Measurements from ENCODE around the gene GDPD2. TPM values are rescaled to one million over a fixed set of nuclear protein-coding genes. Genes with fewer than 3 reads are reported as not detected.
A peak's percentile ranks its signal among the peaks of the same experiment; 100 is the strongest.
"Not testable (repeated sequence)": the region's sequence is repeated elsewhere in the genome, so short reads cannot be mapped to it uniquely, and the experiment has no call there.

Gene GDPD2, protein sequence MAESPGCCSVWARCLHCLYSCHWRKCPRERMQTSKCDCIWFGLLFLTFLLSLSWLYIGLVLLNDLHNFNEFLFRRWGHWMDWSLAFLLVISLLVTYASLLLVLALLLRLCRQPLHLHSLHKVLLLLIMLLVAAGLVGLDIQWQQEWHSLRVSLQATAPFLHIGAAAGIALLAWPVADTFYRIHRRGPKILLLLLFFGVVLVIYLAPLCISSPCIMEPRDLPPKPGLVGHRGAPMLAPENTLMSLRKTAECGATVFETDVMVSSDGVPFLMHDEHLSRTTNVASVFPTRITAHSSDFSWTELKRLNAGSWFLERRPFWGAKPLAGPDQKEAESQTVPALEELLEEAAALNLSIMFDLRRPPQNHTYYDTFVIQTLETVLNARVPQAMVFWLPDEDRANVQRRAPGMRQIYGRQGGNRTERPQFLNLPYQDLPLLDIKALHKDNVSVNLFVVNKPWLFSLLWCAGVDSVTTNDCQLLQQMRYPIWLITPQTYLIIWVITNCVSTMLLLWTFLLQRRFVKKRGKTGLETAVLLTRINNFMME
- total RNA-seq: not detected

DNA sequence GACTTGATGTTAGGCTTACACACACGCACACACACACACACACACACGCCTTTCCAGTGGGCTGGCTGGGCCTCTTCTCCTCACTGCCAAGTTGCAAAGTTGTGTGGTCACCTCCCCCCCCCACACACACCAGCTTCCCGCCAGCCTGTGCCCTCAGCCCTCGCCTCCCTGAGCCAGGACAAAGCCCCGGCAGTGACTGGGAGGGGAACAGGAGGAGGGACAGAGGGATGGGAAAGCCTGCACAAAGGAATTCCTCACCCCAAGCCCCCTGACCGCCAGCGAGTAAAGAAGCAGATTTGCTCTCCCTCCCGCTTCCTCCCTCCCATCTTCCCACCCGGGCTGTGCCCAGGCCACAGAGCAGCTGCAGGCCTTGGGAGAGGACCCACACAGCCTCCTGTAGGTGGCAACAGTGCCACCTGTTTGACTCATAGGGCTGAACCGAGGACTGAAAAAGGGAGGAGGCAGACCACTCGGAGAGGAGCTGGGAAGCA is at the start of gene GDPD2:
TSS of gene GDPD2 (plus strand) at position 464 of the 491 bp plus-strand sequence. CDS start 1,671 bp downstream, outside the sequence.
- no peak for DNase-seq

DNA sequence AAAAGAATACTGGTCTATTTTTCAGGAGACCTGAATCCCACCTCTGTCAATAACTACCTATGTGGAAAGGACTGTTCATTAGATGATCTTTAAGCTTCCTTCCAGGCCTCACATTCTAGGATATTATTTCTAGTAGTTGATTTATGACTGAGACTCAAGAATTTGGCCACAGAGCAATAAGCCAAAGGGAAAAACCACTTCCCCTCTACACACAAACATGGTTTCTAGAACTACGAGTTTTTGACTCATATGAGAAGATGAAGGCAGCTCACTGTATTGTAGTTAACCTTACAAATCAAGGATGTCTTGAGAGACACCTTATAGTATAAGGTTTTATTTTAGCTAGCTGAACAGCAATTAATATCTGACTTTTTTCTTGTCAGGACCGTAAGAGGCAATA is 36.9 kb upstream of the GDPD2 start:
- DNase-seq: no peak

DNA sequence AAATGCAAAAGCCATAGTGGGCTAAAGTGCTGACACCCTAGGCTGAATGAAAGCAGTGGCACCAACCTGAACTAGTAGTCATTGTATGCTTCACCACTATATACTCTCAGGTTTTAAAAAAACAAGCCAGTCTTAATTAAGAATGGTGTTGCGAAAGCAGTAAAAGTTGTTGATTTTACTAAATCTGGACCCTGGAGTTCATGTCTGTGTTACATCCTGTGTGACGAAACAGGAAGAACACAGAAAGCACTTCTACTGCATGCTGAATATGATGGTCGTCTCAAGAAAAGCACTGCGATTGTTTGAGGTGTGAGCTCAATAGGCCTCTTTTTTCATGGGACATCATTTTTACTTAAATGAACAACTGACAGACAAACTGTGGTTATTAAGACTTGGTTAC is 24.2 kb upstream of the GDPD2 start:
- no peak for DNase-seq

DNA sequence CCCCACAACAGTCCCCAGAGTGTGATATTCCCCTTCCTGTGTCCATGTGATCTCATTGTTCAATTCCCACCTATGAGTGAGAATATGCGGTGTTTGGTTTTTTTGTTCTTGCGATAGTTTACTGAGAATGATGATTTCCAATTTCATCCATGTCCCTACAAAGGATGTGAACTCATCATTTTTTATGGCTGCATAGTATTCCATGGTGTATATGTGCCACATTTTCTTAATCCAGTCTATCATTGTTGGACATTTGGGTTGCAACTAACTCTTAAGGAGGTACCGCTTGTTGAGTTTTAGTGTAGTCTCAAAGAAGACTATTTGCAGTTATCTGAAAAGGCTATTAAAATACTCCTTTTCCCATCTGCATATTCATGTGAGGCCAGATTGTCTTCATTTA is 22.9 kb upstream of the GDPD2 start:
- DNase-seq: not testable (repeated sequence)

DNA sequence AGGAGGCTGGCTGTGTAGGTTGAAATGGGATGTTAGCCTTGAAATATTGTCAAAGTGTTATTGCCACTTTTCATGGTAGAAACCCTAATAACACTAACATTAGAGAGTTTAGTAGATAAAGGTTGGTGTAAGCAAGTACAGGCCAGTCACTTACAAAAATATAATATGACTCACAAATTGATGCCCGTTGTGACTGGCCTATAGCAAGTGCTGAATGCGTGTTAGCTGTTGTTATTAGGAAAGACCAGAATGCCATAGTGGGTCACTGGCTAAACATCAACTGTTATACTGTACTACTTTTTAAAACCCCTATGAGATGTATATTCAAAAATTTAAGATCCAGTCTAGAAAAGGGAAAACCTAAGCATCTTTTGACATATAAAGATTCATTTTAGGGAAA is 20.4 kb upstream of the GDPD2 start:
- DNase-seq: no peak

DNA sequence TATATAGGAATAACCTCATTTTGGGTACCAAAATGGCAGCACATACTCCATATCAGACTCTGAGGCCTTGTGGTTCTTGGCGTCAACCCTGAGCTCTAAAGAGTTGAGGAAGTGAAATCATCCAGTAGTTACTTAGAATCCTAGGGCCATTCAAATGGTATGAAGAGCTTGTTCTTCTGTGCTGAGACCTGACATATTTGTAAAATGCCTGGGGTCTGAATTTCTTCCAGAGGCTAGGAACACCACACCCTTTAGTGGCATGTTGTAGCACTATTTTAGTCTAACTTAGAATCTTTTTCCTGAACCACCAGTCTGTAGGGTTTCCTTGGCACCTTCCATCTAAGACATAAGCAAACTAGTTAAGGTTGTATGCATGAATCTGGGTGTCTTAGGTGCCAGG is 18.1 kb upstream of the GDPD2 start:
- DNase-seq: no peak

DNA sequence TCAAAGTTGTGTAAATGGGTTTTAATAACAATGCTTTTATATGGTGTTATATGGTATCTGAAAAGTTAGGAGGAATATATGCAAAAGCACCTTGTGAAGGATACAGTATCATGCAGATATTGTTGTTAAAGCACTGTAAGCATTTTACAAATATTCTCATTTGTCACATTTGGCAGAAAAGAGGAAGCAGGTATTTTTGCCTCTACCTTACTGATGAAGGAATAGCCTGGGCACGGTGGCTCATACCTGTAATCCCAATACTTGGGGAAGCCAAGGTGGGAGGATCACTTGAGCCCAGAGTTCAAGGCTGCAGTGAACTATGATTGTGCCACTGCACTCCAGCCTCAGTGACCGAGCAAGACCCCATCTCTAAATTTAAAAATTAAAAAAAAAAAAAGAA is 12.2 kb upstream of the GDPD2 start:
- DNase-seq: no peak

DNA sequence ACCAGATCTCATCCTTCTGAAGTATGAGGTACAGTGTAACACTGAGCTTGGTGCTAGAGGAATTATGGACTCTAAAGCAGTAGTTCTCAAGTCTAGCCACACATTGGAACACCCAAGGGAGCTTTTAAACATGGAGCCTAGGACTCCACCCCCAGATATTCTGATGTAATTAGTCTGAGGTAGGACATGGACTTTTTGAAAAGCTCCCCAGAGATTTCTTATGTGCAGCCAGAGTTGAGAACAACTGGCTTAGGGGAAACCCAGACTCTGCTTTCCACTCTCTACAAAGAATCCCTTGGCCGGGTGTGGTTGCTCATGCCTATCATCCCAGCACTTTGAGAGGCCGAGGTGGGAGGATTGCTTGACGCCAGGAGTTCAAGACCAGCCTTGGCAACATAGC is 11.6 kb upstream of the GDPD2 start:
- DNase-seq: no peak

DNA sequence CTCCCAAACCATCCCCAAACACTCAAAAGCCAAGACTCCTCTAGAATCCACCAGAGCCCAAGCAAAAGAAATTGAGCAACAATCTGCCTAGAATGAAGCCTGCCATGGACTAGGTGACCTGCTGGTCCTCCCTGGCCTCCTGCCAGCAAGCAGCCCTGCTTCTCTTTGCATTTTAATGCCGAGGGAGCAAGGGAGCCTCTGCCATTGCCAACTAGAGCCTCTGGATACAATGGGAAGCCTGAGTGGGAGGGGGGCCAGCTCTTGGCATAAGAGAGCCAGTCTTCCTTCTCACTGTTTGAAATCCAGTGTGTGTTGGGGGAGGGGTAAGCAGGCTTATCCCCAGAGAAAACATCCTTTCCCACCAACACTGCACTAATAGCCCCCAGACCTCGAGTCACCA is 1.5 kb upstream of the GDPD2 start:
- DNase-seq: no peak

DNA sequence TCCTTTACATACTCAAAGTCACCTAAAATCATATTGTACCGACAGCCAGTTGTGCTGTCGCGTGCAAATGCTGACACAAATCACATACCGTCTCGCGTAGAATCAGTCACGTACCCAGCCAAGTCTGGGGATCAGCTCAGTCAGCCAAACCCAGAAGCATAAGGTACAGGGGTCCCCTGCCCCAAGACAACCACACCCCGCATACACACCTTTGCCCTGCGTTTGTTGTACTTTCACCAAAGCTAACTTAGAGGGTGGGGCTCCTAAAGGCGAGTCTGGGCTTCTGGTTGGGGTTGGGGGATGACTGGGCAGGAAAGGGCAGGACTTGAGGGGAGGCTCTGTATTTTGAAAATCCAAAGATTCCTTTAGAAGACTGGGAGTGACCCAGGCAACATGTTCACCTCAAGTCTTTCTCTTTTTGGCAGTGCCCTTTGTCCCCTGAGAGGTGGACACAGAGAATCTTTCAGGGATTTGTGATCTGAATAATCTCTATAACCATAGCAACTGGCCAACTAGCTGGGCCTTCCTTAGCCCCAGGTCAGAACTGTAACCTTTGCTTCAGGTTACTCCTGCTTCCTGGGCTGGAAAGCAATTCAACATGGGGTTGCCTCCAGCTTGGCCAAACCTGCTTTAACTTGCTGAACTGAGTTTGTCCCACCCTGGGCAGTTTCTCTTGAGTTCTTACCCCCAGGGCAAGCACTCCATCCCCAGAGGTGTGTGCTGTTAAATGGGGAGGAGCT is 992 bp downstream of the GDPD2 start:
- no peak for DNase-seq

DNA sequence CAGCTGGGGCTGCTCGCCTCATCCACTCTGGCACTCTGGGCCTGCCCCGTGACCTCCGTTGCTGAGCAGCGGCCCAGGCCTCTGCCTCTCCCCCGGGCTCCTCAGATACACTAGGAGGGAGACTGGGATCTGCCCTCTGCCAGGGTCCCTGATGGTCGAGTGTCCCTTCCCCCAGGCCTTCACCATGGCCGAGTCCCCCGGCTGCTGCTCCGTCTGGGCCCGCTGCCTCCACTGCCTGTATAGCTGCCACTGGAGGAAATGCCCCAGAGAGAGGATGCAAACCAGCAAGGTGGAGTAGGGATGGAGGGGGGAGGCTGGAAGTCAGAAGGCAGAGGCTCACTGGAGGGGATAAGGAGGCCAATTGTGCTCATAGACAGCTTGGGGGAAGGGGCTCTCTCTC is 1.7 kb downstream of the GDPD2 start:
- no peak for DNase-seq

DNA sequence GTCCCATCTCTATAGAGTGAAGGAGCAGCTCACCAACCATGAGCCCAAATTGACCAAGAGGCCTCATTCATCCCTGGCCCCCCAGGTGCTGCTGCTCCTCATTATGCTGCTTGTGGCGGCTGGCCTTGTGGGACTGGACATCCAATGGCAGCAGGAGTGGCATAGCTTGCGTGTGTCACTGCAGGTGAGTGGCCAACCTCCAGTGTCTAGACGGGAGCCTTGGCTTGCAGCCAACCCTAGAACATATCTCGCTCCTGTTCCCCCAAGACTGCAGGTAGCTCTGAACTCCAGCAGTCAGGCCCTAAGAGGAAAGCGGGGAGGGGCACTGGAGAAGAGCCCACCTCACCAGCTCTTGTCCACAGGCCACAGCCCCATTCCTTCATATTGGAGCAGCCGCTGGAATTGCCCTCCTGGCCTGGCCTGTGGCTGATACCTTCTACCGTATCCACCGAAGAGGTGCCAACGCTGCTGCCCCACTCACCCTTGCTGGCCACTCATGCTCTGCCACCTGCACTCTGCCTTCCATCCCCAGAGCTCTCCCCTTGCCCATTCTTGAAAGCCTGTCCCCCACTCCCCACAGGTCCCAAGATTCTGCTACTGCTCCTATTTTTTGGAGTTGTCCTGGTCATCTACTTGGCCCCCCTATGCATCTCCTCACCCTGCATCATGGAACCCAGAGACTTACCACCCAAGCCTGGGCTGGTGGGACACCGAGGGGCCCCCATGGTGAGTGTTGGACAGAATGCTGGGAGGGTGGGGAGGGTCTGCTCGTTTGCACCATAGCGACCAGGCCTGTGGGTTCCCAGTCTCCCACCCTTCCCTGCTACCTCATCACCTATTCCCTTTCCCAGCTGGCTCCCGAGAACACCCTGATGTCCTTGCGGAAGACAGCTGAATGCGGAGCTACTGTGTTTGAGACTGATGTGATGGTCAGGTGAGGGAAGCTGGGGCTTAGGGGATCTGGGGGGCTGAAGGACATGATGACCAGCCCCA is 3.5 kb downstream of the GDPD2 start:
- DNase-seq: no peak

DNA sequence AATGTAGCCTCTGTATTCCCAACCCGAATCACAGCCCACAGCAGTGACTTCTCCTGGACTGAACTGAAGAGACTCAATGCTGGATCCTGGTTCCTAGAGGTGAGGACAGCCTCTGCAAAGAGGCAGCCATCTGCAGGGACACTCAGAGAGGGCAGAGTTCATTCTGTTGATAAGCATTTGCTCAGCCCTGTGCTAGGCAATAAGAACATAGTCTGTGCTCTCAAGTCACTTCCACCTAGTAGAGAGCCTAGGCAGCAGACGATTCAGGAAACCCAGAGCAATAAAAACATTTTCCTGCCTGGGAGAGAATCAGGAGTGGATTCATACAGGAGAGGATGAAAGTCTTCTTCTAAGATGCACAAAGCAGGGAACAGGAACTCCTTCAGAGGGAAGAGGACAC is 4.3 kb downstream of the GDPD2 start:
- DNase-seq: no peak

DNA sequence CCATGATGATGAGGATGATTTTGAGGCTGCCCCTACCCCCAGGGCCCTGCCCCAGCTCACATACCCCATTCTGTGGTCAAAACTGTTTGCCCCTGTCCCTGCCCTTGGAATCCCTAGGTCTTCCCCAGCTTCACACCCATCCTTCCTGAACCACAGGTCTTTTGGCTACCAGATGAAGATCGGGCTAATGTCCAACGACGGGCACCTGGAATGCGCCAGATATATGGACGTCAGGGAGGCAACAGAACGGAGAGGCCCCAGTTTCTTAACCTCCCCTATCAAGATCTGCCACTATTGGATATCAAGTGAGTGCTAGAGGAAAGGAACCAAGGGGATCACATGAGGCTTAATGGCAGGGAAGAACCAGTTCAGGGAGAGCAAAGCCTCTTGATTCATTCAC is 6.6 kb downstream of the GDPD2 start:
- DNase-seq: no peak

DNA sequence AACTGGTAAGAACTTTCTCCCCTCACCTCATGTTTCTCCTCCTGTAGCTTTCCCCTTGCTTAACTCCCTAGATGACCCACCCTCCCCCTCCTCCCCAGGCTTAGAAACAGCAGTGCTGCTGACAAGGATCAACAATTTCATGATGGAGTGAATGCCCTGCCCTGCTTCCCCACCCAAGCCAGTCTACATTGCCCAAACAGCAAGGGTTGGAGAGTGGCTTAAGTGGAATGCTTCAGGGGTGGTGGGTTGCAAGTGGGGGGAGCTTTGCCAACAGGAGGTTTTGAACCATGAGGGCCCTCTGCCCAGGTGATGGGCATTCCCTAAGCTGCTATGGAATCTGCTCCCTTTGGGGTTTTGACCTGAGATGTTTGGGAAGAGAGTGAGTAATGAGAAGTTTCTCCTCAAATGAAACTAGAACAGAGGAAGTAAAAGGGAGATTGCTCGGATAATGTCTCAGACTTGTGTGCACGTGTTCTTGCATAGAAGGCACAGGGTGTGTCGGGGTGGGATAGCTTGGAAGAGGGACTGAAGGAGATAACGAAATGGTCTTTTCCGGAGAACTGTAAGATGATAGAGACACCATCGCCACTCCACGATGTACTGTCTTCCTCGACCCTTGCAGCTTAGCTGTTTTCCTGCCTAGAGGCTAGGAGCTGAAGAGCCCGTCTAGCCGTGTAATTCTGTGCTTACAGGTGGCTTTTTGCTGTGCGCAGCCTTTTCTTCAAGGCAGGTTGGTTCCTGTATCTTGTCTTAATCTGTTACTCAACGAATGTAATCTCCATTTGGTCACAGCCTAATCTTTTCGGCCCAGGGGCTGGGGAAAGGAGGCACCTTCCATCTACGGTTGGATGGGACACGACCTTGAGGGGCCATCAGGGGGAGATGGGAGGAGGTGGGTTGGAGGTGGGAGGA is 10.1 kb downstream of the GDPD2 start:
- DNase-seq: no peak

DNA sequence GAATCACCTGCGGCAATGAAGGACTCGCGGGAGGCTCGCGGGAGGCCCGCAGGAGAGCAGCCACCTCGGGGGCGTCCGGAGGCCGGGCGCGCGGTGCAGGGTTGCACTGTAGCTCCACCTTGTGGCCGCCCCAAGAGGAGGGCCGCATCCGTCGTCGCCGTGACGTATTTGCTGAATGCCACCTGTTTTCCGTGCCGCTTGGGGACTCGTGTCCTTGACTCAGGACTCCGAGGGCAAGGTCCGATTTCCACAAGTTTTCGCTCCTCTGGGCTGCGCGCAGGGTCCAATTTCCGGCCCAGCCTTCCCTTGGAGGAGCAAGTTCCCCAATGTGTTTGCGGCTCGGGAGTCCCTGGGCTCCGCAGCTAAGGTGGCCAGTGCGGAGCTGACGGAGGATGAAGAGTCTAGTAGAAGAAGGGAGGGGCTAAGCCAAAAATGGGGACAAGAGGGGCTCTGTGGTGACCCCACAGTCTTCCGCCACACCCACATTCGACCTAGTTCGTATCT is 10.8 kb downstream of the GDPD2 start:
- peak; percentile 65 for DNase-seq

DNA sequence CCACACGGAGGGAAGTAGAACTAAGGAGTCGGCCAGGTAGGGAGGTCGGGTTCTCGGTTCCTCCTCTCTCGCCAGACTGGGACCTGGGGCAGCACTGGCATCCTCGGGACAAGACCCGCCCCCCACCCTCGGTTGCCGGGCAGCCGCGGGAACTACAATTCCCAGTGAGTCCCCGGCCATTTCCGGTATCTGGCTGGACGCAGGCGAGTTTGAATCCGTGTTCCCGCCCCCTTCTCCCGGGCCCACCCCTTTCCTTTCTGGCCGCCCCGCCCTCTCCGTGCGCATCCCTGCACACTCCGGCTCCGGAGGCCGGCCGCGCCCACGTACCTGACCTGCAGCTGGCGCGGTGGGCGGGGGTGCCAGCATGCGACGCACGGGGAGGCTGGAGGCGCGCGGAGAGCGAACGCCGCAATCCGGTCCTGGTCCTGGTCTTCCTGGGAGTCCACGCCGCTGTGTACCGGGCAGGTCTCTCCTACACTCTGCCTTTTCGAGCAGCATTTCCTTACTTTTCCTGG is 11.3 kb downstream of the GDPD2 start:
- DNase-seq: peak; percentile 34

DNA sequence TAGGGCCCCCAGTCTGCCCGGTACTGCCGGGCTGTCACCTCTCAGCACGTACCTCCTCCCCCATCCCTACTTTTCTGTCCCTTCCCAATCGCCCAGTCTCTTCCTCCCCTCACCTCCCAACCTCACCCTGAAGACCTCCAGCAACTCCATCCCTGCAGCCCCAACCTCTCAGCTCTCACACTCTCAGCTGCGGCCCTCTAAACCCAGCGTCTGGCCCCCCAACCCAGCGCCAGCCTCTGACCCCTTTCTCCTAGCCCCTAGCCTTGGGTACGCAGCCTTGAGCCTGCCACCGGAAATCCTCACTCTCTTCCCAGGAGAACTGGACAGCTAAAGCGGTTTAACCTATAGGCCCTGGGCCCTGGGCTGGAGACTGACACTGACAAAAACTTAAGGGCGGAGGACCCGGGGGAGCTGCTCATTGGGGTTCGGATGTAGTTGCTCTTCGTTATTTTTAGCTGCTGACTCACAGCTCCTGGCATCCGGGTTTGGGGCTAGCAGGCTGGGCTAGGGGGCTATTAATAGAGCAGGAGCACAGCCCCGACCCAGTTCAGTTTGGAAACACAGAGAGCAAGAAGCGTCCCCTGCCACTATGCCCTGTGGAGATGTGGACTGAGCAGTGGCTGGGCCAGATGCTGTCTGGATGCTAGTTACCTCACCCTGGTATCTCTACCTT is 11.9 kb downstream of the GDPD2 start:
- no peak for DNase-seq

DNA sequence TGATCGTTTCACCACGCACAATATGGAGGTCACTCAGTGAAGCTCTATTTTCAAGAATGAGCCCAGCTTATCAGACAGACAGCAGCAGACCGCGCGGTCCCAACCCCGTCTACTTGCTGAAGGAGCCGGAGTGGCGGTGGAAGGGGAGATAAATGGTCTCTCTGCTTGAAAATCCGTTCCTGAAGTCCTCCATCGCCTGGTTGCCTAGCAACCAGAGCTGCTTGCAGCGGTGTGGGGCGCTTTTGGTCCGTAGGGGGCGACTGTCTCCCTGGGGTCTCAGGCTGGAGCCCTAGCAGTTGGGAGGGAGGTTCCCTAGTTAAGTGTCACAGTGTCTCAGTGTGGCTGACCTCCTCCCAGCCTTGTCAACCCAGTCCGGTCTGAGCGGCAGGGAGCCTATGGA is 13.2 kb downstream of the GDPD2 start:
- no peak for DNase-seq

DNA sequence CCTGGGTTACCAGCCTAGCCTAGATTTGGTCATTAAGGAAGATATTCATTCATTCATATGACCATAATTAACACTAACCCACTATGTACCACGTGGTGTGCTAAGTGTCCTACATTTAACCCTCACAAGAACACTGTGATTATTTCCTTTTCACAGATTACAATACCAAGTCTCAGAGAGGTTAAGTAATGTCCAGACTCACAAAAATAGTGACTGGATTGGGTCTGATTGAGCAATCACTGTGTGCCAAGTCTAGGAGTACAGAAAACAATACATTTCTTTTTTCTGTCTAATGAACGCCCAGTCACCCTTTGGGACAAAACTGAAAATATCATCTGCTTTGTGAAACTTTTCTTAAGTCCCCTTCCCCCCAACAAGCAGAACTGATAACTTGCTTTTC is 13.9 kb downstream of the GDPD2 start:
- no peak for DNase-seq
